MCF 10A (cell line): ENCODE results near the gene BANF1. TPM values are rescaled to one million over a fixed set of nuclear protein-coding genes. Genes with fewer than 3 reads are reported as not detected.
"Not testable (repeated sequence)": the region's sequence is repeated elsewhere in the genome, so short reads cannot be mapped to it uniquely, and the experiment has no call there.

ENCODE experiments used
- BruUV-seq: library from RNA; stranded (reverse); fragments of 400-500 nt; replicated peaks from 2 replicates; lab custom pipeline; 2021; lab: Mats Ljungman, UMichigan
- CTCF ChIA-PET: fragments of 300-600 bp; sonication (Branson Sonifier 250); formaldehyde crosslinking; extraction: SDS; loops from one replicate; lab custom pipeline; 2021; ENCODE audit warnings: antibody characterized with exemption, inconsistent platforms; lab: Yijun Ruan, JAX
- POLR2A ChIA-PET: fragments of 300-600, 350-650 bp; sonication (Branson Sonifier 250); formaldehyde crosslinking; extraction: SDS; loops from one replicate; lab custom pipeline; 2020; ENCODE audit warnings: antibody characterized with exemption, inconsistent platforms; lab: Yijun Ruan, JAX
- DNase-seq: peaks from one replicate; pipeline ENCODE4 v3.0.0-alpha.2; 2018; ENCODE audit not compliant: unreplicated experiment
- H3K27ac Mint-ChIP-seq: one replicate; pipeline ENCODE4 v1.8.0; 2022; ENCODE audit warnings: mild to moderate bottlenecking, low read depth, mixed read lengths; ENCODE audit not compliant: unreplicated experiment
- H3K27me3 Mint-ChIP-seq: one replicate; pipeline ENCODE4 v1.8.0; 2022; ENCODE audit warnings: mixed read lengths; ENCODE audit not compliant: insufficient read depth, unreplicated experiment
- H3K36me3 Mint-ChIP-seq: one replicate; pipeline ENCODE4 v1.8.0; 2022; ENCODE audit warnings: mild to moderate bottlenecking, moderate library complexity, mixed read lengths; ENCODE audit not compliant: insufficient read depth, unreplicated experiment
- H3K4me1 Mint-ChIP-seq: one replicate; pipeline ENCODE4 v1.8.0; 2022; ENCODE audit warnings: mixed read lengths; ENCODE audit not compliant: insufficient read depth, unreplicated experiment
- H3K4me3 Mint-ChIP-seq: one replicate; pipeline ENCODE4 v1.8.0; 2022; ENCODE audit warnings: mild to moderate bottlenecking, moderate library complexity, mixed read lengths; ENCODE audit not compliant: unreplicated experiment
- H3K9me3 Mint-ChIP-seq: one replicate; pipeline ENCODE4 v1.8.0; 2022; ENCODE audit warnings: mixed read lengths; ENCODE audit not compliant: unreplicated experiment
- intact Hi-C: fragments of 100-400 bp; cut with micrococcal nuclease; formaldehyde crosslinking; loops from 2 replicates; pipeline ENCODE4 v1.14.1; 2022
- total RNA-seq: library from RNA; stranded (reverse); gene quantifications from 2 replicates; pipeline ENCODE4 v1.2.3, GENCODE V29; 2022
- TF ChIP-seq, protein P1 (sequence below): fragments of 200-600 bp; IDR thresholded peaks from one replicate; pipeline ENCODE4 v1.8.0; 2022; ENCODE audit warnings: antibody characterized with exemption, mild to moderate bottlenecking; ENCODE audit not compliant: unreplicated experiment

The BANF1 gene
- total RNA-seq, 1 experiment from 2014 or later = 198 TPM

GRCh38 chr11:66020212-66020611, 17.9 kb downstream of the BANF1 start:
- H3K4me1 Mint-ChIP-seq = peaks cover 10% of the 10 kb centered on the region
- peak overlapping the region; percentile 81 for H3K27ac Mint-ChIP-seq
- BruUV-seq = no TSS peak
- H3K4me3 Mint-ChIP-seq = peak overlapping the region; percentile 47
- H3K27me3 Mint-ChIP-seq = no peaks in the 10 kb centered on the region
- intact Hi-C loops = no loop called here
- ChIA-PET CTCF (interaction anchor here (0.7 to 1.3 kb wide), 4 partner anchors 9 to 241 kb away, joined by 3 read pairs; no protein-coding TSS in a partner anchor), POLR2A (no interaction called here)
- no peaks in the 10 kb centered on the region for H3K9me3 Mint-ChIP-seq
- no peak for DNase-seq
- TF ChIP-seq, protein P1, sequence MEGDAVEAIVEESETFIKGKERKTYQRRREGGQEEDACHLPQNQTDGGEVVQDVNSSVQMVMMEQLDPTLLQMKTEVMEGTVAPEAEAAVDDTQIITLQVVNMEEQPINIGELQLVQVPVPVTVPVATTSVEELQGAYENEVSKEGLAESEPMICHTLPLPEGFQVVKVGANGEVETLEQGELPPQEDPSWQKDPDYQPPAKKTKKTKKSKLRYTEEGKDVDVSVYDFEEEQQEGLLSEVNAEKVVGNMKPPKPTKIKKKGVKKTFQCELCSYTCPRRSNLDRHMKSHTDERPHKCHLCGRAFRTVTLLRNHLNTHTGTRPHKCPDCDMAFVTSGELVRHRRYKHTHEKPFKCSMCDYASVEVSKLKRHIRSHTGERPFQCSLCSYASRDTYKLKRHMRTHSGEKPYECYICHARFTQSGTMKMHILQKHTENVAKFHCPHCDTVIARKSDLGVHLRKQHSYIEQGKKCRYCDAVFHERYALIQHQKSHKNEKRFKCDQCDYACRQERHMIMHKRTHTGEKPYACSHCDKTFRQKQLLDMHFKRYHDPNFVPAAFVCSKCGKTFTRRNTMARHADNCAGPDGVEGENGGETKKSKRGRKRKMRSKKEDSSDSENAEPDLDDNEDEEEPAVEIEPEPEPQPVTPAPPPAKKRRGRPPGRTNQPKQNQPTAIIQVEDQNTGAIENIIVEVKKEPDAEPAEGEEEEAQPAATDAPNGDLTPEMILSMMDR = no peak
- H3K36me3 Mint-ChIP-seq = peaks cover 5% of the 10 kb centered on the region

DNA sequence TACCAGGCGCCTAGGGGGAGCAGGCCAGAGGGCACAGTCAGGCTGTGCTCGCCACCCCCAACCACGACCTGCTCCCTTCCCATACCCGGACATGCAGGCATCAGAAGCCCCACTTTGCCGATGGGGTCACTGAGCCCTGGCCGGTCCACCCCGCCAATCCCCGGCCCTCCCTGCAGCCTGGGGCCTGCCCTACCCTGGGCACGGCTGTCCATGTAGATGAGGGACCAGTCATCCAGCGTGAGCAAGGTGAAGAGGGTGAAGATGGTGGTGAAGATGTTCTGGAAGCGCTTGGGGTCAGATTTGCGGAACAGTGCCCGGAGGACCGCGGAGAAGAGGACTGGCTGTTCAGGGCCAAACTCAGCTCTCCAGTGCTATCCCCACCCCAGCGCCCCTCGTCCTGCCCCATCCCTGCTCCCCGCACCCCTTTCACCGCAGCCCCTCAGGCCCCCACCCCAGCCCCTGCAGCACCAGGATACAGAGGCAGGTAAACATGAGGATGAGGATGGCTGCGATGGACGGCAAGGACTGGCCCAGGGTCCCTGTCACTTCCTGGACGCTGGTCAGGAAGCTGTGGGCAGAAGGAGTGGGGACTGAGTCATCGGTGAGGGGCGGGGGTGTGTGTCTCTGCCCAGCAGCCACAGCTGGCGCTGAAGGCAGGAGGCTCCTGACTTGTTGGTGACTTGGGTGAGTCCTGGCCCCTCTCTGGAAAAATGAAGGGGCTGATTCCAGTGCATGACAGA, 18.5 kb downstream of the BANF1 start:
- ChIA-PET POLR2A (interaction anchor here (0.5 to 2.6 kb wide), 2 partner anchors 18 to 127 kb away, joined by 3 to 20 read pairs; partner anchors contain the start of genes BANF1 and EIF1AD), CTCF (interaction anchor here (0.6 to 2.6 kb wide), 7 partner anchors 10 to 136 kb away, joined by 3 to 16 read pairs (median 3); no protein-coding TSS in a partner anchor)
- intact Hi-C loops = no loop called here
- Mint-ChIP-seq H3K27ac (peak overlapping the region; percentile 81), H3K27me3 (no peaks in the 10 kb centered on the region), H3K9me3 (no peaks in the 10 kb centered on the region), H3K4me3 (peak overlapping the region; percentile 47), H3K4me1 (peaks cover 6% of the 10 kb centered on the region), H3K36me3 (peaks cover 5% of the 10 kb centered on the region)
- no TSS peak for BruUV-seq
- TF ChIP-seq, protein P1 = no peak
- peak; percentile 72 for DNase-seq

DNA sequence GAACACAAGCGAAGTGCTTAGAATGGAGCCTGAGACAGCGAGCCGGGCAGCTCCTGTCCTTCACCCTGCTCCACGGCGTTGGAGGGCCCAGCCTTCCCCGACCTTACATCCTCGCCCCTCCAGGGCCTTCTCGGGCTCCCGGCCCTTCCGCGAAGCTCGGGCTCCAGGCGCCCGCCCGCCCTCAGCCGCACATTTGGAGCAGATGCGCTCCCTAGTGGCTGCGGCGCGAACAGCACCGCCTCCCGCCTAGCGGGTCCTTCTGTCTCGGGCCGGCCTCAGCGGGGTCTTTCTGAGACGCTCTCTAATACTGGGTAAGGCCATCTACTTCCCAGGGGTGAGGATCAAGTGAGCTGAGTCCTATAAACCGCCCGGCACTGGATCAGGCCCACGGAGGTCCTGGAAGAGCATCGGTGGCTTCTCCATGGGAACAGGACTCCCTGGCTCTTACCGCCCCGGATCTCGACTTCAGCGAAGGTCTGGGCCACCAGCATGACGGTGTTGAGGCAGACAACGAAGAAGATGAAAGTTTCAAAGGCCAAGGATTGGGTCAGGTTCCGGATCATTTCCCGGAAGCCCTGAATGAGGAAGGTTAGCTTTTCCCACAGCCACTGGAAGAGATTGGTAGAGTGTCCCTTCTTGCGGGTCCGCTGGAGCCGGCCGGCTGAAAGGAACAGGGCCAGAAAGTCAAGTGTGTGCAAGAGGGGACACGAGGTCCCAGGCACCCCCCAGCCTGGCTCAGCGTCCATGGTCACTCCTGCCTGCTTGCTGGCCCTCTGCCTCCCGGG, 20.3 kb downstream of the BANF1 start:
- POLR2A ChIA-PET = interaction anchor here (0.6 to 2.6 kb wide), 6 partner anchors 10 to 70 kb away, joined by 3 to 20 read pairs (median 5); partner anchors contain the start of genes BANF1, CST6, EIF1AD and SF3B2
- no peaks in the 10 kb centered on the region for H3K9me3 Mint-ChIP-seq
- peak; percentile 58 for DNase-seq
- peak overlapping the region; percentile 21 for H3K4me3 Mint-ChIP-seq
- H3K27ac Mint-ChIP-seq = no peak overlapping the region
- peaks cover 5% of the 10 kb centered on the region for H3K36me3 Mint-ChIP-seq
- no peaks in the 10 kb centered on the region for H3K27me3 Mint-ChIP-seq
- H3K4me1 Mint-ChIP-seq = peaks cover 6% of the 10 kb centered on the region
- BruUV-seq = no TSS peak
- CTCF ChIA-PET = interaction anchor here (0.6 to 2.6 kb wide), 43 partner anchors 9 to 921 kb away, joined by 3 to 31 read pairs (median 4); partner anchors contain the start of genes BANF1, CST6, EIF1AD and FIBP
- TF ChIP-seq, protein P1 = peak; percentile 94
- intact Hi-C loops = loop anchor here (1.0 kb wide), 1 partner anchor 33 kb away; no protein-coding TSS in a partner anchor

DNA sequence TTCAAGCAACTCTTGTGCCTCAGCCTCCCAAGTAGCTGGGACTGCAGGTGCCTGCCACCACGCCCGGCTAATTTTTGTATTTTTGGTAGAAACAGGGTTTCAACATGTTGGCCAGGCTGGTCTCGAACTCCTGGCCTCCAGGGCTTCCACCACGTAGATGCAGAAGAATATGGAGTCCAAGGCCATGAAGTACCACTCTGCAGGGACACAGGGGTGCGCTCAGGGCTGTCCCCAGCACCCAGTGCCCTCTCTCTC, 20.8 kb downstream of the BANF1 start:
- DNase-seq, BruUV-seq, H3K9me3 Mint-ChIP-seq, H3K36me3 Mint-ChIP-seq, intact Hi-C loops, H3K27me3 Mint-ChIP-seq, H3K4me1 Mint-ChIP-seq, H3K4me3 Mint-ChIP-seq, H3K27ac Mint-ChIP-seq: not testable (repeated sequence)
- ChIA-PET POLR2A (interaction anchor here (1.0 to 2.6 kb wide), 2 partner anchors 10 to 21 kb away, joined by 3 to 20 read pairs; partner anchors contain the start of genes BANF1 and EIF1AD), CTCF (interaction anchor here (0.6 to 2.6 kb wide), 25 partner anchors 10 to 920 kb away, joined by 3 to 31 read pairs (median 5); partner anchors contain the start of genes BANF1, CST6, EIF1AD and FIBP)
